Measurements from ENCODE around the gene METRNL.

Gene METRNL

DNA sequence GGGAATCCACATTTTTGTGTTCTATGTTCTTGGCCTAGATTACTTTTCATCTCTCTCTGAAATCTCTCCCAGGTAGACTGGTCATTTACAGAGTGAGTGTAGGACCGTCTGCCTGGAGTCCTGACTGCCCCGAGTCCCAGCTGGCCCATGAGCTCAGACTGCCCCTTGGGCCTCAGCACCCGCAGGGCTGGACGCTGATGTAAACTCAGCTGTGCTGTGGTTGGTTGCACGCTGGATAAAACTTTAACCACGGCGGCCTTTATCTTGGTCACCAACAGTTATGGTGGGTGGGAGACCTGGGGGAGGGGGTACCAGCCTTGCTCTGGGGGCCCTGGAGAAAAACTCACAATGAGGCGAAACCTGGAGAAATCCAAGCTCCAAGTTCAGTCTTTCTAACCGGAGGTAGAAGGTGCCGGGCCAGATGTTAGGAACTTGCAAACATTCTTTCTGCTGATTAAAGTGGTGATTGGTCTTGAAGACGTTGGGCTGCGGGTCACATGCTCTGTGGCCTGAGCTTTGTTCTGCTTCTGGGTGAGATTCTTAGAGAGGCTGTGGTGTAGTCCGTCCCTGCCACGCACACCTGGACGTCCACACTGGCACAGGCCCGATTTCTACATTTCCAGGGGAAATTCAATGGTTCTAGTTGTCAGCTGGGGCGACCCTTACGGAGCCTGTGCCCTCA, 6.9 kb downstream of the METRNL start:
- Histone ChIP-seq H3F3A (ENCODE audit: insufficient read depth, low read length) (no peaks in the 10 kb centered on the region), H3K4me1 (ENCODE audit: low read length) (no peaks in the 10 kb centered on the region)

GRCh38 chr17:83086907-83087787, 7.7 kb downstream of the METRNL start:
- no peak for DNase-seq
- no peaks in the 10 kb centered on the region for H3K9me2 ChIP-seq (replicated peaks; ENCODE audit: insufficient read depth, low read length)
- no peak overlapping the region for H3K4me2 ChIP-seq (ENCODE audit: low read depth, low read length)
- H3K27me3 ChIP-seq (replicated peaks; ENCODE audit: insufficient read depth, low read length), result peaks cover 52% of the 10 kb centered on the region
- H3K36me3 ChIP-seq (replicated peaks; ENCODE audit: insufficient read depth, low read length), result no peaks in the 10 kb centered on the region
- peaks cover 20% of the 10 kb centered on the region; the same call in 1 of the 2 replicates for H3K79me2 ChIP-seq (ENCODE audit: low read length)
- no peak overlapping the region for H3K4me3 ChIP-seq (ENCODE audit: low read length)
- no peaks in the 10 kb centered on the region for H3K9me3 ChIP-seq (replicated peaks; ENCODE audit: insufficient read depth, low read length)
- no peaks in the 10 kb centered on the region for H3F3A ChIP-seq (ENCODE audit: insufficient read depth, low read length)
- H3K4me1 ChIP-seq (ENCODE audit: low read length), result no peaks in the 10 kb centered on the region
- no peak overlapping the region for H3K9ac ChIP-seq (ENCODE audit: low read length)
- no peak overlapping the region for H3K27ac ChIP-seq (ENCODE audit: low read length)
- no peak overlapping the region for H2AFZ ChIP-seq (ENCODE audit: low read length)
- H4K20me1 ChIP-seq (ENCODE audit: insufficient read depth, low read length), result no peaks in the 10 kb centered on the region
- TF ChIP-seq EZH2phosphoT487 (IDR thresholded peaks at IDR 0.05; ENCODE audit: low read length) (no peak), EZH2 (optimal IDR thresholded peaks at IDR 0.05; ENCODE audit: low read depth, low read length) (no peak), CTCF (IDR thresholded peaks at IDR 0.05; ENCODE audit: low read length) (no peak)

More for the DNA sequence above, 6.9 kb downstream of the METRNL start:
- no peak overlapping the region for H2AFZ ChIP-seq (ENCODE audit: low read length)
- no peak for DNase-seq
- peaks cover 58% of the 10 kb centered on the region for H3K27me3 ChIP-seq (replicated peaks; ENCODE audit: insufficient read depth, low read length)
- TF ChIP-seq EZH2phosphoT487 (IDR thresholded peaks at IDR 0.05; ENCODE audit: low read length) (no peak), CTCF (IDR thresholded peaks at IDR 0.05; ENCODE audit: low read length) (no peak), EZH2 (optimal IDR thresholded peaks at IDR 0.05; ENCODE audit: low read depth, low read length) (no peak)
- no peaks in the 10 kb centered on the region for H3K9me3 ChIP-seq (replicated peaks; ENCODE audit: insufficient read depth, low read length)
- H4K20me1 ChIP-seq (ENCODE audit: insufficient read depth, low read length), result no peaks in the 10 kb centered on the region
- H3K36me3 ChIP-seq (replicated peaks; ENCODE audit: insufficient read depth, low read length), result no peaks in the 10 kb centered on the region
- H3K27ac ChIP-seq (ENCODE audit: low read length), result no peak overlapping the region
- no peak overlapping the region for H3K4me2 ChIP-seq (ENCODE audit: low read depth, low read length)
- H3K9ac ChIP-seq (ENCODE audit: low read length), result no peak overlapping the region
- no peak overlapping the region for H3K4me3 ChIP-seq (ENCODE audit: low read length)
- no peaks in the 10 kb centered on the region for H3K9me2 ChIP-seq (replicated peaks; ENCODE audit: insufficient read depth, low read length)
- H3K79me2 ChIP-seq (ENCODE audit: low read length), result peaks cover 26% of the 10 kb centered on the region; the same call in 1 of the 2 replicates

- H3K79me2 ChIP-seq (ENCODE audit: low read length), result peaks cover 16% of the 10 kb centered on the region; the same call in 1 of the 2 replicates
- peaks cover 50% of the 10 kb centered on the region for H3K27me3 ChIP-seq (replicated peaks; ENCODE audit: insufficient read depth, low read length)
- H3K27ac ChIP-seq (ENCODE audit: low read length), result no peak overlapping the region
- no peaks in the 10 kb centered on the region for H4K20me1 ChIP-seq (ENCODE audit: insufficient read depth, low read length)
- no peak overlapping the region for H3K4me3 ChIP-seq (ENCODE audit: low read length)
- DNase-seq, result no peak
- TF ChIP-seq EZH2phosphoT487 (IDR thresholded peaks at IDR 0.05; ENCODE audit: low read length), result no peak
- no peak overlapping the region for H3K4me2 ChIP-seq (ENCODE audit: low read depth, low read length)
- H3K9ac ChIP-seq (ENCODE audit: low read length), result no peak overlapping the region
- H3K4me1 ChIP-seq (ENCODE audit: low read length), result no peaks in the 10 kb centered on the region
- H3K9me2 ChIP-seq (replicated peaks; ENCODE audit: insufficient read depth, low read length), result no peaks in the 10 kb centered on the region
- H3K9me3 ChIP-seq (replicated peaks; ENCODE audit: insufficient read depth, low read length), result no peaks in the 10 kb centered on the region
- H2AFZ ChIP-seq (ENCODE audit: low read length), result no peak overlapping the region
- H3F3A ChIP-seq (ENCODE audit: insufficient read depth, low read length), result no peaks in the 10 kb centered on the region
- no peaks in the 10 kb centered on the region for H3K36me3 ChIP-seq (replicated peaks; ENCODE audit: insufficient read depth, low read length)
Observed at GRCh38 chr17:83087788-83088360, 8.5 kb downstream of the METRNL start.

All from MM.1S (cell line).